Brain microvascular endothelial cell (primary cell): ENCODE measurements around the gene BICRA.

Source experiments
- DNase-seq: peaks from one replicate; pipeline ENCODE4 v3.0.0-alpha.2; 2020
- H3K27ac ChIP-seq: fragments of 250-450 bp; sonication (Bioruptor Pico); 2 replicates; pipeline ENCODE4 v1.5.1; 2020; ENCODE audit warnings: mild to moderate bottlenecking, moderate library complexity
- H3K27me3 ChIP-seq: fragments of 250-450 bp; sonication (Bioruptor Pico); replicated peaks from 2 replicates; pipeline ENCODE4 v1.5.1; 2020; ENCODE audit warnings: mild to moderate bottlenecking
- H3K36me3 ChIP-seq: fragments of 250-450 bp; sonication (Bioruptor Pico); replicated peaks from 2 replicates; pipeline ENCODE4 v1.5.1; 2020; ENCODE audit warnings: mild to moderate bottlenecking
- H3K4me3 ChIP-seq: 2 replicates; pipeline ENCODE4 v1.5.1; 2011; ENCODE audit warnings: low read depth, mild to moderate bottlenecking, control low read depth, low read length, moderate library complexity
- in situ Hi-C: cut with HindIII; loops from 2 replicates; pipeline ENCODE4 v1.10.0; 2017; ENCODE audit warnings: low sequenced_read_pairs, low pct_ligation_motif_present
- TF ChIP-seq, protein P1 (sequence below): IDR thresholded peaks from 2 replicates; pipeline ENCODE4 v1.5.1; 2011; ENCODE audit warnings: low read depth, mild to moderate bottlenecking, moderate library complexity, low read length, control low read depth, inconsistent platforms; ENCODE audit errors: missing control alignments

Gene BICRA

DNA sequence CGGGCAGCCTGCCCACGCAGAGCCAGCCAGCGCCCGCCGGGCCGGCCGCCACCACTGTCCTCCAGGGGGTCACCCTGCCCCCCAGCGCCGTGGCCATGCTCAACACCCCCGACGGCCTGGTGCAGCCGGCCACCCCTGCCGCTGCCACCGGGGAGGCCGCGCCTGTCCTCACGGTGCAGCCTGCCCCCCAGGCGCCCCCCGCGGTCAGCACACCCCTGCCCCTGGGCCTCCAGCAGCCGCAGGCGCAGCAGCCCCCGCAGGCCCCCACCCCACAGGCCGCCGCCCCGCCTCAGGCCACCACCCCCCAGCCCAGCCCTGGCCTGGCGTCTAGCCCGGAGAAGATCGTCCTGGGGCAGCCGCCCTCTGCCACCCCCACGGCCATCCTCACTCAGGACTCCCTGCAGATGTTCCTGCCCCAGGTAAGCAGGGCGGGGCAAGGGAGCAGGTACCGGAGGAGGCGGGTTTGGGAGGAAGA, 72.0 kb downstream of the BICRA start:
- no peaks in the 10 kb centered on the region for H3K27me3 ChIP-seq
- in situ Hi-C loops, result no loop called here
- TF ChIP-seq, protein P1, sequence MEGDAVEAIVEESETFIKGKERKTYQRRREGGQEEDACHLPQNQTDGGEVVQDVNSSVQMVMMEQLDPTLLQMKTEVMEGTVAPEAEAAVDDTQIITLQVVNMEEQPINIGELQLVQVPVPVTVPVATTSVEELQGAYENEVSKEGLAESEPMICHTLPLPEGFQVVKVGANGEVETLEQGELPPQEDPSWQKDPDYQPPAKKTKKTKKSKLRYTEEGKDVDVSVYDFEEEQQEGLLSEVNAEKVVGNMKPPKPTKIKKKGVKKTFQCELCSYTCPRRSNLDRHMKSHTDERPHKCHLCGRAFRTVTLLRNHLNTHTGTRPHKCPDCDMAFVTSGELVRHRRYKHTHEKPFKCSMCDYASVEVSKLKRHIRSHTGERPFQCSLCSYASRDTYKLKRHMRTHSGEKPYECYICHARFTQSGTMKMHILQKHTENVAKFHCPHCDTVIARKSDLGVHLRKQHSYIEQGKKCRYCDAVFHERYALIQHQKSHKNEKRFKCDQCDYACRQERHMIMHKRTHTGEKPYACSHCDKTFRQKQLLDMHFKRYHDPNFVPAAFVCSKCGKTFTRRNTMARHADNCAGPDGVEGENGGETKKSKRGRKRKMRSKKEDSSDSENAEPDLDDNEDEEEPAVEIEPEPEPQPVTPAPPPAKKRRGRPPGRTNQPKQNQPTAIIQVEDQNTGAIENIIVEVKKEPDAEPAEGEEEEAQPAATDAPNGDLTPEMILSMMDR, result no peak
- DNase-seq, result no peak
- no peak overlapping the region for H3K27ac ChIP-seq
- H3K36me3 ChIP-seq, result peaks cover 44% of the 10 kb centered on the region
- H3K4me3 ChIP-seq, result no peak overlapping the region

DNA sequence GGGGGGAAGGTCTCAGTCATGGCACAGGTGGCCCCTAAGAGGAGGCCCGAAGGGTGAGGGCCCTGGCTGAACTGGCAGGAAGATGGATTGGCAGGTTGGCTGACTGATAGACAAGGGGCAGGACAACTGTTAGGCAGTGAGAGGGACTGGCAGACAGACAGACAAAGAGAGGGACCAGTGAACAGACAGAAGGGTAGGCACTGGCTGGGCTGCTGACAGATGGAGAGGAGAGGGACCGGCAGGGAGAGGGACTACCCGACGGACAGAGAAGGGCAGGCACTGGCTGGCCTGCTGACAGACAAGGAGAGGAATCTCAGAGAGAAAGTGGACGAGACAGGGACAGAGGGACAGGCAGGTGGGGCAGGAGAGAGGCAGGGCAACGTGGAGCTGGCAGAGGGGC, 72.5 kb downstream of the BICRA start:
- H3K27ac ChIP-seq, result no peak overlapping the region
- no peak overlapping the region for H3K4me3 ChIP-seq
- in situ Hi-C loops, result no loop called here
- H3K36me3 ChIP-seq, result peaks cover 44% of the 10 kb centered on the region
- TF ChIP-seq, protein P1, result no peak
- H3K27me3 ChIP-seq, result no peaks in the 10 kb centered on the region
- DNase-seq, result no peak

DNA sequence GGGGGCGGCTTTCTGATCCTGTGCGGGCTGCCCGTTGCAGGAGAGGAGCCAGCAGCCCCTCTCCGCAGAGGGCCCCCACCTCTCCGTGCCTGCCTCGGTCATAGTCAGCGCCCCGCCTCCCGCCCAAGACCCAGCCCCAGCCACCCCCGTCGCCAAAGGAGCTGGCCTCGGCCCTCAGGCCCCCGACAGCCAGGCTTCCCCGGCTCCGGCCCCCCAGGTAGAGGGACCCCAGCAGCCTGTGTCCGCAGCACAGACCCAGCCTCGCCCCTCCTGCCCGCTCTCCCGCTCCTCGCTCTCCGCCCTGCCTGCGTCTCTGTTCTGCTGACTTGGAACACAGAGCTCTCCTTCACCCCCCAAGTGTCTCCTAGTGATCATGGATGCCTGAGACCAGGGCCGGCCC, 73.0 kb downstream of the BICRA start:
- Histone ChIP-seq H3K27me3 (no peaks in the 10 kb centered on the region), H3K36me3 (peaks cover 40% of the 10 kb centered on the region), H3K27ac (no peak overlapping the region), H3K4me3 (no peak overlapping the region)
- TF ChIP-seq, protein P1, result no peak
- DNase-seq, result no peak
- in situ Hi-C loops, result no loop called here

DNA sequence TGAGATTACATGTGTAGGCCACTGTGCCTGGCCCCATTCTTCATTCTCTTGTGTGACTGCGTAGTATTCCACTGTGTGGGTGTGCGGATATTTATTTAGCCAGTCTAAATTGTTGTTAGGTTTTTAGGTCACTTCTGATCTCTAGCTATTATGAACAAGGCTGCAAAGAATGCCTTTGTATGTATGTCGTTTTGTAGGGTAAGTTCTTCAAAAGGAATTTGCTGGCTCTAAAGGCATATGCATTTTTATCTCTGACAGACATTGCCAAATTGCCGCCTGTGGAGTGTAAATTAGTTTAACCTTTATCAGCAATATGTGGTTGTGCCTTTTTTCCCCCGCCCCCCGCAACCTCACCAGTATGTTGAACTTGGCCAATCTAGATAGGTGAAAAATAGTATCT, 74.0 kb downstream of the BICRA start:
- no peak for DNase-seq
- peaks cover 32% of the 10 kb centered on the region for H3K36me3 ChIP-seq
- no peaks in the 10 kb centered on the region for H3K27me3 ChIP-seq
- TF ChIP-seq, protein P1, result no peak
- H3K4me3 ChIP-seq, result no peak overlapping the region
- H3K27ac ChIP-seq, result no peak overlapping the region
- in situ Hi-C loops, result no loop called here

DNA sequence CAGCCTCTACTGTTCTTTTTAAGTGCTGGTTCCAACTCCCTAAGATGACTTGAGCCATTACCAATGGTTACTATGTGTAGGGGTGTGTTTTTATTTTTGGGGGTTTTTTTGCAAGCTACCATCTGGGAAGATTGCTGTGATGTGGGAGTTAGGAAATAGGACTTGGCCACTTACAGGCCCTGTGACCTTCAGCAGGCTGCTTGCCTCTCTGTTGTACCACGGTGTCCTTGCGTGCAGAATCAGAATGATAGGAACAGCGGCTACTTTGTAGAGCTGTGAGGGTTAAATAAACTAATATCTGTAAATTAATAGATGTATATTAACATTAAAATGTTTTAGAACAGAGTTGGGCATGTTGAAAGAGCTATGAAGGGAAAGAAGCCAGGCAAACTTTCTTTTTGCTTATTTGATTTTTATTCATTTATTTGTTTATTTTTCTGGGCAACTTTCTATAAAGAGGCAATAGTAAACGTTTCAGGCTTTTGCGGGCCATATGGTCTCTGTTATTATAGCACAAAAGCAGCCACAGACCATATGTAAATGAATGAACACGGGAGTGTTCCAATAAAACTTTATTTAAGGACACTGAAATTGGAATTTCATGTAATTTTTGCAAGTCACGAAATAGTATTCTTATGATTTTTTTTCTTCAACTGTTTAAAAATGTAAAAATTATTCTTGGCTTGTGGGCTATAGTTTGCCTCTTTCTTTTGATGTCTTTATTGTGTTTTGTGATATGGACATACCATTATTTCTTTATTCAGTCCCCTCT, 77.9 kb downstream of the BICRA start:
- in situ Hi-C loops, result no loop called here

More for the DNA sequence above, 77.9 kb downstream of the BICRA start:
- TF ChIP-seq, protein P1, result no peak
- H3K27ac ChIP-seq, result no peak overlapping the region
- no peak for DNase-seq
- no peaks in the 10 kb centered on the region for H3K27me3 ChIP-seq
- no peak overlapping the region for H3K4me3 ChIP-seq
- H3K36me3 ChIP-seq, result peaks cover 12% of the 10 kb centered on the region
